B cell (primary cell): ENCODE data around the gene VEGFA.

Experiments used
- CTCF ChIP-seq: fragments of 200-600 bp; IDR thresholded peaks from one replicate; pipeline ENCODE4 v1.8.0; 2022; ENCODE audit warnings: antibody characterized with exemption, mild to moderate bottlenecking
- EZH2 ChIP-seq: IDR thresholded peaks from 2 replicates; pipeline ENCODE4 v1.6.1; 2012; ENCODE audit warnings: borderline replicate concordance, low read depth, mild to moderate bottlenecking, moderate library complexity, low read length; ENCODE audit not compliant: insufficient read depth, poor library complexity, severe bottlenecking

- TF ChIP-seq CTCF (no peak), EZH2 (no peak)
Measured at GRCh38 chr6:43734294-43734665, 35.7 kb upstream of the VEGFA start.
